HG03280 (cell line): ENCODE data around the gene FAH.

Experiments used
- ATAC-seq: cut with Tn5 transposase; IDR thresholded peaks from one replicate; pipeline ENCODE4 v1.9.1; 2021; ENCODE audit warnings: mild to moderate bottlenecking, moderate library complexity; ENCODE audit not compliant: unreplicated experiment

The FAH gene

DNA sequence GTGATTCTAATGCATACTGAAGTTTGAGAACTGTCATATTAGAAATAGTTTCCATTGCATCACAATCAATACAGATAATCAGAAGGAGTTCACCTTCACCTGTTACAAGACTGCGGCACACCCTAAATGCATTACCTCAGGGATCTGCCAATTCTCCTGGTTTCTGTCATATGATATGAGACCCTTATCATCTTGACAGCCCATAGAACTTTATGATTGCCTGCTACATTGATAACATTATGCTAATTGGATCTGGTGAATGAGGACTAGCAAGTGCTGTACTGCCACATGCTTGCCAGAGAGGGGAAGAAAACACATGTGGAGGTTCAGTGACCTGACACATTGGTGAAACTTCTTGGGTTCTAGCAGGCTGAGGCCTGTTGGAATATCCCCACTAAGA lies 41.4 kb downstream of the FAH start:
- ATAC-seq: no peak

DNA sequence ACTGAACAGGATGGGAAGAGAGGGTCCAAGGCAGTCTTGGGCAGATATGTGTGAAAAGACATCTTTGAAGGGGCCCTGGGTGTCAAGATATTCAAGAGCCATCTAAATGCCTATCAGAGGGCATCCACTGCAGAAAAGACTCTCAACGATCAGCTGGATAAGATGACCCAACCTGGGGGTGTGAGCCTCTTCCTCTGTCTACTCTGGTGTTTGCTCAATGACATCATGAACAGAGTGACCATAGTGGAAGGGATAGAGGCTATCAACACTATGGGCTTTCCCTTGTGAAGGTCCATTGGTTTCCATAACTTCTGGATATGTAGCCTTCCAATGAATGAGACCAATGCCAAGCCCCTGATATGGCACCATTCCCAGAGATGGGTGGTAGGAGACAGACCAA lies 42.1 kb downstream of the FAH start:
- no peak for ATAC-seq

DNA sequence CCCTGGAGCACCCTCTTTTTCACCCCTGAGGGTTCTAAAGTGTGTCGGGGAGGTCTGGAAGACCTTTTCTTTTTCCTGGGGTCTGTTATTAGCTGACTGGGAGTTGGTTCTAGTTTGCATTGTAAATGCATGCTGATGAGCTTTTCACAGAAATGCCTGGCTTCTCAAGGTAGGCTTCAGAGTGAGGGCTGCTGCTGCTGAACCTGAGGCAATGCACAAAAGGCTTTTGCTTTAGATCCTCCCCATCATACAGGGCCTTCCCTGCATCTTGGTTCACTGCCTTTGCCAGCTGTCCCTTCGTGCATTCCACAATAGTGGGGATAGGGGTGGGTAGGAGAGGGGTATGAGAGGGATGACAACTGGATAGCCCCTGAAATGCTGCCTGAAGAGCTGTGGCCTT lies 46.6 kb downstream of the FAH start:
- no peak for ATAC-seq

DNA sequence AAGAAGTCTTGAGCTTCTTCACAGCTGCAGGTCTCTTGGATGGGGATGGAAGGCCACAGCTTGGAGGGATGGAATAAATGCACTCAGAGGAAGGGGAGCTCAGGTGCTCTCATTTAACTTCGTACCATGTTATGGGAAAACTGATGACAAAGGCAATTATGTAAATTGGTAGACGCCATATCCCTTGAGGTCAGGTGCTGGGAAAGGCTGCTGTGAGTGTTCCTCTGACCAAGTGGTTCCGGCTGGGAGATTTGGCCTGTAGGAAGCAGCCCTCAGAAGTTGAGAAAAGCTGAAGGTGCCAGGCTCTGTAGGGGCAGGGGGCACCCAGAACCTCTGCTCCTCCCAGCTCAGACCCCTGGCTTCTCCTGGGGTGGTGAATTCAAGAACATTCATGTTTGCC lies 47.1 kb downstream of the FAH start:
- no peak for ATAC-seq

DNA sequence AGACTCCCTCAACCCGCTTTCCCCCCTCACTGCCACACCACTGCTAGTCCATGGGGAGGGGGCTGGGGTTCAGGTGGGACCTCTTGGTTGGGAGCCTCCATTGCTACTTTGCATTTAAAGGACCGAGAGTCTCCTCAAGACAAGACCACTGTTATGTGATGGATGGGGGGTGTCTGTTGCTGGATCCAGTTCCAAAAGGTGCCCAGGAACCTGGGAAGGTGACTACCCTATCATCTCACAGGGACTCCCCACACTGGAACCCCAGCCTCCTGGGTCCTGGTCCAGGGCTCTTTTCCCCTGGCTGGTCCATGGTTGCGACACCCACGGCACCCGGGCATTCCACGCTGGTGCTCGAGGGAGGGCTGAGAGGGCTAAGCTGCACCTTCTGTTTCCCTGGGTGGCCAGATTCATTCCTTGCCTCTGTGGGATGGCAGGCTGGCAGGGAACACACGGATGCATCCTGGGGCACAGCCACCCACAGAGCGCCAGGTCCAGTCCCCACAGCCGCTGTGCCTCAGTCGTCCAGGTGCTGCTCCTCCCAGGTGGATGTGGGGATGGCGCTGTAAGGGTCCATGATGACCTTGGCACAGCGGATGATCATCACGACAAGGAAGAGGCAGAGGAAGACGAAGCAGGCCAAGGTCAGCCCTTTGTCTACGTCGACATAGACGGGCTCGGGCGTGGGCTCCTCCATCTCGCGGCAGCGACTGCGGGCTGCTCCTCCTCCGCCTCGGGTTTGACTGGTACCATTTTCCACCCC lies 48.6 kb downstream of the FAH start:
- no peak for ATAC-seq

DNA sequence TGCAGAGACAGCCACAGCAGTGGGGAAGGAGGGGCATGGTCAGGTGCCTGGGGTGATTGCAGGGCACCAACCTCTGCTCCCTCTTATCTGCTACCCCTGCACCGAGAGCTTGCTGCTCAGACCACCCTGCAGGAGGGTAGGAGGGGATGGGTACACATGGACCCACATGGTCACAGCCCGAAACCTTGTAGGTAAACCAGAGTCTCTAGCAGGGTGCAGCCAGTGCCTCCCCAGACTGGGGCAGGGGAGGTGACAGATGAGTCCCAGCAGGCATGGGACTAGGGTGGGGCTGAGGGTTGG lies 49.2 kb downstream of the FAH start:
- no peak for ATAC-seq

DNA sequence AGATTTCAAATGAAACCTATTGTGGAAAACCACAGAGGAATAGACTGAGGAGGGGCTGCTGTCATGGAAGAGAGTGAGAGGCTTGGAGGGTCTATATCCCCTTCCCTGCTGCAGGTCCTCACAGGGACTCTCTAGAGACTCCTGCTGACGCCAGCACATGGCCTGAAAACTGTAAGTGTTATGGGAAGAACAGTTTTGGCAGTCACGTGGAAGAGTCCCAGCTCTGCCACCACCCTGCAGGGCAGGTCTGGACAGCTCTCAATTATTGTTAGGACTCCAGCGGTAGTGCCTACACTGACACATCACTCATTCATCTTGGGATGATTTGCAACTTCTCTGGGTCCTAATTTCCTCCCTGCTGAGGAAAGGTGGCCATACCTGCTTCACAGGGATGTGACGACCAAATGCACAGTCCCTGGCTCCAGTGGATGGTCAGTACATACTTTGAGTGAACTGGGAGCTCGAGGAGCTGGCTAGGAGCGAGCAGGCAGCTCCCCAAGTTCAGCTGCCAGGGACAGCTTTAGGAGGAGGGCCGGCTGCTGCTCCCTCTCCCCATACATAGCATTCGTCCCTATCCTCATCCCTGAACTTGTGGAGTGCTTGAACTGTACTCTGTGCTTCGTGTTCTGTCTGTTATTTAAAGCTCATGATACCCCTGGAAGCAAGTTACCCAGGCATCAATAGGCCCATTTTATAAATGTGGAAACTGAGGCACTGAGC lies 50.0 kb downstream of the FAH start:
- ATAC-seq: no peak

DNA sequence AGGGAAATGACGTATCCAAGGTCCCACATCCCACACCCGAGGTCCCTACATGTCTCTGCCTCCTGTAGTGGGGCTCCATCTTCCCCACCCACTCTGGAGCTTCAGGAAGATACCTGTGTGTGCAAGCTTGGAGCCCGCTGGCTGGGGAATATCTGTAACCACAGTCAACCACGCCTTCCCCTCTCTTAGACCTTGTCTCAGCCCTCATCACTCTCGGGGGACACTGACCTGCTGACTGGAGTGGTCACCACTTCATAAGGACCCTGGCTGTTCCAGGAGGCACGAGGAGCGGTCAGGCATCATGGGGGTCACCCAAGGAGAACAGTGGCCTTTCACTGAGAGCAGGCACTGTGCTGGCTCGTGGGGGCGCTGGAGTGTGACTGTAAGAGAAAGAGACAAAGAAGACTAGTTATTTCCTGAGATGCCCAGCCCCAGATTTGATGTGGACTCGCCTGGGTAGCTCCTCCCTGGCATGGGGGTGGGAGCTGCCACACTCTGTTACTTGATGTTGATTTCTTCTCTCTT lies 50.6 kb downstream of the FAH start:
- ATAC-seq: no peak

DNA sequence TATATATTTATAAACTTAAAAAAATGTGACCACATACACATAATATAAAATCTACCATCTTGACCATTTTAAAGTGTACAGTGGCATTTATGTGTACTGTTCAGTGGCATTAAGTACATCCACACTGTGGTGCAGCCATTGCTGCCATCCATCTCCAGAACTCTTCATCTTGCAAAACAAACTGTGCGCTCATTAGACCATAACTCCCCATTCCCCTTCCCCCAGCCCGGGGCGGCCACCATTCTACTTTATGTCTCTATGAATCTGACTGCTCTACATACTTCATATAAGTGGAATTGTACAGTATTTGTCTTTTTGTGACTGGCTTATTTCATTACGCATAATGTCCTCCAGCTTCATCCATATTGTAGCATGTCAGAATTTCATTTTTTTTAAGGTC lies 51.4 kb downstream of the FAH start:
- ATAC-seq: no peak

DNA sequence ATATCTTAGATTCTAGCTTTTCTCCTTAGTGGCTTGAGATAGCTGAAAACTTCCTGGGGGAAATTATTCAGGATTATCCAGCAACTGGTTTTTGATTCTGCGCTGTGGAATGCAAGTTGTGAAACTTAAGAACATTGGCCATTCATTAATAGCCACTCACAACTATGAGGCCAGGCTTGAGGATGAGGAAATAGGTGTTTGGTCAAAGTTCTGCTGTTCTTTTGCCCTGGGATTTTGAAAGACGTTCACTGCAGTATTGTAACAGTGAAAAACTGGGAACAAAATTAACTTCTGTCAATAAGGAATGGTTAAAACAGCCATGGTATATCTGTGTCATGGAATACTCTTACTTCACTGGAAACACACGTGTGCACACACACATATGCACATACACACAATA lies 55.1 kb downstream of the FAH start:
- ATAC-seq: no peak

DNA sequence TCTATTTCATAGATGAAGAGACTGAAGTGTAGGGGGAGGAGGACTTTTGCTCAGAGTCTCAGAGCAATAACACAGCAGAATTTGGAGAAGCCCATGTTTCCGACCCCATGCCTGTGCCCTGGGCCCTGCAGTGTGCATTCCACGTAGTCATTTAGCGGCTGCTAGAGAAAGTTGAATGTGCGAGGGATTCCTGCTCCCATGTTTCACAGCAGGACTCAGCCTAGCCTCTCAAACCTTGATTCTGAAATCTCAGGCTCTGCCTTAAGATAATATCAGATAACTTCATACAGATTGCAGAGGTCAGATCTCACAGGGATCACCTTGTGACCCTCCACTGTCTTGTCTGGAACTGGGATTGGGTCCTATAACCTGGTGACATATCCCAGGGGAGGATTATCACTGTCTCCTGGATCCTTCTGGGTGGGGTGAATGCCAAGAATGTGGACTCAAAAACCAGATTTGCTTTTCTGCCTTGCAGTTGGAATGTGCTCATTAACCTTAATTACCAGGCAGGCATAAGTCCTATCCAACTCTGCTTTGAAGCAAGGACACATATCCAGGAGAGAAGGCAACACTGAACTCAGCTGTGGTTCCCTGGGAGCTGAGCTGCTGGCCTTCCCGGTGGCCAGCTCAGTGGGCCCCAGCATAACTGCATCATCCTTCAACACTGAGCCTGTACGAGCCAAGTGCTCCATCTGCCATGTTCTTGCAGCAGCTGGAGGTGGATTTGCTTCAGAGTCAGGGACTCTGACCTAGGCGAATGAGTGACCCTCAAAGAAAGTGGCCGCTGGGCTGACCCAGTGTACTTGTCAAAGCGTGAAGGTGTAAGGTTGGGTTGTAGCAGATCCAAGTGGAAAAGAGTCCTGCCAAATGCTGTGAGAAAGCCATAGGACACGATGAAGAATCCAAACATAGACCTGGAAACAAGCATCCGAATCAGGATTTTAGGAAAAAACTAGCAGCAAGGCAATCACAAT lies 56.2 kb downstream of the FAH start:
- no peak for ATAC-seq

DNA sequence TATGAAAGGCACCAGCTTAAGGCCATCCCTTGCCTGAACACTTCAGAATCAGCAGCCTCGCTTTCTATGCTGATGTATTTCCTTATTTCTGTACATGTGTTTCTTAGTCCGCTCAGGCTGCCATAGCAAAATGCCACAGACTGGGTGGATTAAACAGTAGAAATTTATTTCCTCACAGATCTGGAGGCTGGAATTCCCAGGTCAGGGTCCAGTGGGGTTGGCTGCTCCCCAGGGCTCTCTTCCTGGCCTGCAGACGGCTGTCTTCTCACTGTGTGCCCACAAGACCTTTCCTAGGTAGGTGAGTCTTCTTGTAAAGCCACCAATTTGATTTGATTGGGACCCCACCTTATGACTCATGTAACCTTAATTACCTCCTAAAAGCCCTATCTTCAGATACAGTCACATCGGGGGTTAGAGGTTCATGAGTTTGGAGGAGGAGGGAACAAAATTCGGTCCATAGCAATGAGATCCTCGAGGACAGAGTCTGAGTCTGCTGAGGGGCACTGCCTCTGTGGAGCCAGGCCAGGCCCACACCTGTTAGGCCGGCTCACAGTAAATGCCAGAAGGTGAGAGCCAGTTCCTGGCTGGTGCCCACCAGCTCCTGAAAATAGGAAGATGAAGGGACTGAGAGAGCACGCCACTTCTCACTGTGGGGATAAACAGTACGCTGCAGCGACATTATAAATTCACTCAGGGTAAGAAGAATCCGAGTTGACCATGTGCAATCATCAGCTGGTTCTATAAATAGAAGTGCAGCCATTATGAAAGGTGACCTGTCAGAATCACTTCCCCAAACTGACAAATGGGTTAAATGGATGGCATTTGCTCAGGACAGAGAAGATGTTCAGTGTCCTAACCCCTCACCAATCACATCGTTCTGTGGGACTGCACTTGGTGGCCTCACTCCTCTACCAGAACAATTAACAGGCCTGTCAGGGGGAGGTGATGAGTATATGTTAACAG lies 58.1 kb downstream of the FAH start:
- no peak for ATAC-seq

DNA sequence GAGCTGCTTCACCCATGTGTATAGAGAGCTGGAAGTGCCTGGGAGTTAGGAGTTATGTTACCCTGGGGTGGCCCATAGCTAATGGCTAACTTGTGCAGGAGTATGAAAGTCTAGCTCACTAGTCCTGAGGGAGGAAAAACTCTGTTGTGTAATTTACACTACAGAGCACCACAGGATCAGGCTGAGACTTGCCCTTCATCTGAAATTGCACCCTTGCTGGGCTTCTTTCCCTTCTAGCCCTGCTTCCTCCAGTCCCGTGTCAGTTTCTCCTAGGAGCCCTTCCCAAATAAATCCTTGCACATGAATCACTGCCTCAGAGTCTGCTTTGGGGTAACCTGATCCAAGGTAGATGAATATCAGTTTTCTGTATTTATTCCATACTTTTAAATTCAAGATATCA lies 59.2 kb downstream of the FAH start:
- ATAC-seq: no peak

DNA sequence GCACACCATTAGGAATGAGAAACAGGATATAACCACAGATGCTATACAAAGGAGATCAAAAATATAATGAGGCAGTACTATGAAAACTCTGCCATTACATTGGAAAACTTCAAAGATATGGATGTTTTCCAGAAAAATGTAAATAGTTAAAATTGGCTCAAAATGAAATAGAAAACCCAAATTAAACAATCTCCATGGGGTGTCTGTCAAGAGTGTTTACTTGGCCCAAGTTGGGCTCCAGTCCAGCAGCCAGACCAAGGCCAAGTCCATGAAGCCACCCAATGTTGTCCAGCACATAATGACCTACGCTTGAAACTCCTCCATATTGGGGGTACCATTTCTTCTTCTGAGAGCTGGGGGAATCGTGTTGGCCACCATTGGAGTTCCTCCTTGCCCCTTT lies 62.1 kb downstream of the FAH start:
- ATAC-seq: no peak

DNA sequence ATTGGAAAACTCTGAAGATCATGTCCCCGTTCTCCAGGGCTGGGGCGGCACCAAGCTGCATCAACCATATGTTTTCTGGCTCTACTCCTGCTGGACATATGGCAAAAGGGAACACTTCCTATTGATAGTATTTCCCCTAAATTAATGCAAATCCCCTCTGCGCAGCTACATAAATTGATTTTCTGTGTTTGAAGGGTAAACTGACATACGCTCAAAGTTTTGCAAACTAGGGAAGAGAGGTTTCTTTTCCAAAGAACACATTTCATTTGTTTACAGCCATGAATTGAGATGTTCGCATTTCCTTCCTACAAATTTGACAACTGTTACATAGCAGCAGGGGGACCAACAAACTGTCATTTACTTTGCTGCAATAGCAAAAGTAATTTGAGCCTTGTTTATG lies 63.3 kb downstream of the FAH start:
- ATAC-seq: no peak

DNA sequence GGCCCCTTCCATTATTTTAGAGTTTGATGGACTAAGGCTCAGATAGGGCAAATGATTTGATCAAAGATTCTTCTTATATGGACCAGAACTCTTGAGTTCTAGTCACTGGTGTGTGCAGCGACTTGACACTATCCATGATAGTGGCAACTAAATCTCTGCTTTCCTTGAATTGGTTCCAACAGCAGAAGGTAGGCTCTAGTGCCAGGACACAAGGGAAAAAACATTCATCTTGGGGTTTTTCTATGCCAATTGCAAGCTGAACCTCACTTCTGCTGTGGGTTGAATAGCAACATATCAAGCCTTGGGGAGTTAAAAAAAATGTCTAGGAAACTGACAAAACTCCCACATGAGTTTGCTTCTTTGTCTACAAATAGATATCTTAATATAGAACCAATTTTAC lies 64.1 kb downstream of the FAH start:
- no peak for ATAC-seq

DNA sequence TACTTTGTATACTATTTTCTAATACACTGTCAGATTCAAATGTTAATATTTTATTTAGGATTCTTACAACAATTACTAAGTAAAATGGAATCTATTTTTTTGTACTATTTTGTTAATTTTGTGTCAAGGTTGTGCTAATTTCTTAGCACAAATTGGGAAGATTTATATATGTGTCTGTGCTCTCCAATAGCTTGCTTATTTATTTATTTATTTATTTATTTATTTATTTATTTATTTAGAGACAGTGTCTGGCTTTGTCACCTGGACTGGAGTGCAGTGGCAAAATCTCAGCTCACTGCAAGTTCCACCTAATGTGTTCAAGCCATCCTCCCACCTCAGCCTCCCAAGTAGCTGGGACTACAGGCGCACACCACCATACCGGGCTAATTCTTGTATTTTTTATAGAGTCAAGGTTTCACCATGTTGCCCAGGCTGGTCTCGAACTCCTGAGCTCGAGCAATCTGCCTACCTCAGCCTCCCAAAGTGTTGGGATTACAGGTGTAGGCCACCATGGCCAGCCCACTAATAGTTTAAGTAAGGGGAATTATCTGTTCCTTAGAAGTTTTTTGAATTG lies 64.6 kb downstream of the FAH start:
- ATAC-seq: no peak

DNA sequence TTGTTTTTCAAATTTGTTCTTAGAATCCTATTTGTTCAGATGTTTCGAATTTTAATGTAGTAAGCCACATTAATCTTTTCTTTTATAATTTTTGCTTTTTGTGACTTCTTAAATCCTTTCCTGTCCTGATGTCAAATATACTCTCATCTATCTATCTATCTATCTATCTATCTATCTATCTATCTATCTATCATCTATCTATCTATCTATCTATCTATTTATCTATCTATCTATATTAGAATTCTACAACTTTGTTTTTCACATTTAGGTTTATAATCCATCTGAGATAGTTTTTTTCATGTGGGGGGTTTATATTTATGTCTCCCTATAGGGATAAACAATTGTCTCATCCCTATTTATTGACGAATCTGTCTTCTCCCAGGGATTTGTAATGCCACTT lies 67.2 kb downstream of the FAH start:
- no peak for ATAC-seq

DNA sequence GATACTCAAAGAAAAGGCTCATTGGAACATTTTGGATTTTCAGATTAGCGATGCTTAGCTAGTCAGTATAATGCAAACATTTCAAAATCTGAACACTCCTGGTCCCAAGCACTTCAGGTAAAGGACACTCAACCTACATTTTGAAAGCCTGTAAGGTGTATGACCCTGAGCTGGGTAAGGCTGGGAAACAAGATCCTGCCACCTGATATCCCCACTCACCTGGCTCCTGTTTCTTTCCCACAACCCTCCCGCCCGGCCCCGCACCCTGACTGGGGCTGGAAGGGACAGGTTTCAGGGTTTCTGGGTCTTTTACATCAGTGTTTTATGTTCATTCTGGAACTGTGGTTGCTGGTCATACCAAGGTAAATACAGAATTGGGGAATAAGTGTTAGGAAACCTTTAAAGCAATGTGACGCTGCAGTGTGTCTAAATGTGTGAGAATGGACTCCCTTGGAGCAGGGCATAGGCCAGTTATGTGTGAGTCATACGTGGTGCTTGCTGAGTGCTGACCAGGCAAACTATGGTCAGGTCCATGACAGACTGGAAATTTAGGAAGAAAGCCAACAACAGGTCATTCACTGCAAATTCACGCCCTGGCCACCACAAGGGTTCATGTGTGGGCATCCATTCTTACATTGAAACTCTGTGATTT lies 76.3 kb downstream of the FAH start:
- no peak for ATAC-seq

DNA sequence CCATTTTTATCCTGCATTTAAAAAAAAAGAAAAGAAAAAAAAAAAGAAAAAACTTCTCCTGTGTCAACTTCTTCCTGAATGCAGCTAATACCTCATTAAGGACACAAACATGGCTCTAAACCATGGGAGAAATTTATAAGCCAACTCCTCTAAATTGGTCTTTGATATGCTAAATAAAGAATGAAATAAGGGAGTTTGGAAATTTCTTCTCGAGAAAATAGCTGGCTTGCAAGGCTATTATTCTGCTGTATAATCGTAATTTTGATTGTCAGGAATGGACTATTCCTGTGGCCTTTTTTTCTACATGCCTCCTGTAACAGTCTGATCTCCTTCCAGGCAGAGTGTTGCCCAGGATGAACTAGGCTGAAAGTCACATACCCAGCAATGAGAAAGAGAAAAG lies 78.6 kb downstream of the FAH start:
- ATAC-seq: no peak
